HG02852 (cell line): ENCODE data around the gene CTSD.

ENCODE experiments used
- ATAC-seq: cut with Tn5 transposase; IDR thresholded peaks from one replicate; pipeline ENCODE4 v1.9.1; 2021; ENCODE audit warnings: mild to moderate bottlenecking, moderate library complexity; ENCODE audit not compliant: unreplicated experiment

The CTSD gene

DNA sequence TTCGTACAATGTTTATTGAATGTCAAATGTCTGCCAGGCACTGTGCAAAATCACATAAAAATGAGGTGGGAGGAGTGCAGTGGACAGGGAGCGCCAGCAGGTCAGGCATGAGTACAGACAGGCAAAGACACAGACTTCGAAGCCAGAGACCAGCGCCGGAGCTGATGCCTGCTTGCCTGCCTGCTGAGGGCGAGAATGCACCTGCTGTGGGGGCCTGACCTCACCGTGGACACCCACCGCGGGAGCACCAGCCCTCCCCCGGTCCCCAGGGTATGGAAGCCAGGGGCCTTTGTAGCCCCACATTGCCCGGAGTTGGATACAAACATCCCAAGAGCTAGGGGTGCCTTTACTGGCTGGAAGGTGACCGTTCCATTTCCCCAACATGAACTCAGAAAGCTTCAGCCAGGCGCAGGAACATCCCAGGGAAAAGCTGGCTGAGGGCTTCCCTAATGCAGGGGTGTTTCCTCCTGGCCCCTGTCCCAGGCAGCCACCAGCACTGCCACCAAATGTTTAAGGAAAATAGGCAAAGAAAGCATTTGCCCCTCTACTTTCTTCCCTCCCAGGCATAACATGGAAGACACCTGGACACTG is 31.2 kb downstream of the CTSD start:
- no peak for ATAC-seq

DNA sequence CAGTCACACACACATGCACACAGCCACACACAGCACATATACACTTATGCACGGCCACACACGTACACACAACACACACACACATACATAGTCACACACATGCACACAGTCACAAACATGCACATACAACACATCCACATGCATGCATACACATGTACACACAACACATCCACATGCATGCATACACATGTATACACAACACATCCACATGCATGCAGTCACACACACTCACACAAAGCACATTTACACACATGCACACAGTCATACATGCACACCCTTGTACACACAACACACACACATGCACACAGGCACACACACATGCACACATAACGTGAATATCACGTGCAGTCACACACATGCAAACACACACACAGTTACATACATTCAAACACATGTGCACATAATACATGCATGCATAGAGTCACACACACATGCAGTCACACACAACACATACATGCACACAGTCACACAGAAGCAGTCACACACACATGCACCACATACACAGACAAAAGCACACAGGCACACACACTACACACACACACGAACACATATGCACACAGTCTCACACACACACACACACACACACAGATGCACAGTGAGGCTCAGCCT is 32.2 kb downstream of the CTSD start:
- ATAC-seq = no peak

DNA sequence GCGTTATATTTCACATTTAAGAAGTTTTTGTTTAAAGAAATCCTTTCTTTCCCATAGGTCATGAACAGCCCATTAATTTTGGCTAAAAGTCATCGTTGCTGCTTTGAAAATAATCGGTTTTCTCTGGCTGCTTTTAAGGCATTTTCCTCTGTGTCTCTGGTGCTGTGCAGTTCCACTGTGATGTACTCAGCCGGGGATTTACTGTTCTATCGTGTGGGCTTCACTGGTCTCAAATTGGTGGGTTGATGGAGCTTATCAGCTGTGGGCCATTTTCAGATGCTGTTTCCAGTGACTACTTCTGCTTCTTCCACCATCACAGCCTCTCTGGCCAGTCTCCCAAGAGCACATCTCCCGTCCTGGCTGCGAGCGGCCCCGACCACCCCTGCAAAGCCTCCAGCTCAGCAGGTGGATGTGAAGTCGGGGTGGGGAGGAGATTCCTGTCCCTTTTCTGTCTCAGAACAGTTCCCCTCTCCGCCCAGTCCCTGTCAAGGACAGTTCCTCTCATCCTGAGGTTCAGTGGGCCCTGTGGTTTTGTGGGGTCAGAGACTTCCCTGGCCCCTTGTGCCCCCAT is 33.6 kb downstream of the CTSD start:
- no peak for ATAC-seq

DNA sequence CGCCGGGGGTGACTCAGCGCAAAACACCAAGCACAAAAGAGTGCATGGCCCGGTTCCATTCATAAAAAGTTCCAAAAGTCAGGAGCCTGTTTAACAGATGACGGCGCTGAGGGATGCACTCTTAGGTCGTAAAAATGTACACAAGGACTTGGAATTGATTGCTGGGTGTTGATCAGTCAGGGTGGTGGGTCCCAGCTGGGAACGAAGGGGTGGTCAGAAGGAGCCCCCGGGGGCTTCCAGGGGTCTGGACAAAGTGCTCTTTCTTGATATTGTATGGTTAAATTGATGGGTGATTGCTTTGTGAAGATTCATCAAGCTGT is 34.1 kb downstream of the CTSD start:
- ATAC-seq = no peak

DNA sequence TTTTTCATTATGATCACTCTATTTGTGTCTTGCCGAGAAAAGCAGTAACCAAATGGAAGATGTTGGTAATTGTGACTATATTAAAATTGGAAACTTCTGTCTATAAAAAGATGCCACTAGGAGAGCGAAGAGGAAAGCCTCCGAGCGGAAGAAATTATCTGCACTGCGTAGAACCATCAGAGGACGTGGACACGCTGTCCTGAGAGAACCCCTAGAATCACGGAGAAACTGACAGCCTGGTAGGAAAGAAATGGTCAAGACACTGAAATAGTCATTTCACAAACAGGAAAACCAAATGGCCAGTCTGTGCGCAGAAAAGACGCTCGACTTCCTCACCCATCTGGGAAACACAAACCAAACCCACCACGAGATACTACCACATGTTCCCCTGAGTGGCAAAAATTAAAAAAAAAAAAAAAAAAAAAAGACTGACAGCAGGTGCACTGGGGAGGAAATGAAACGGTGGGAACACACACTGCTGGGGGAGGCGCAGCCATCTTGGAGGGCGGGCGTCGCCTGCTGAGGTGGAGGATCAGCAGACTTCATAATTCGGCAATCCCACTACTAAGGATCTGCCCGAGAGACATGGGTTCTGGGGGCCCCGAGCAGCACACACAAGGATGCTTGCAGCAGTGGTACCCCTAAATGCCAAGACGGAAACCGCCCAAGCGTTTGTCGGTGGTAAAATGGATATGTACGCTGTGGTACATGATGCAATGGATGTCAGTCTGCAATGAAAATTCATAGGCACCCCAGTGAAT is 34.6 kb downstream of the CTSD start:
- ATAC-seq = no peak

GRCh38 chr11:1728301-1728700 is 35.4 kb downstream of the CTSD start:
- ATAC-seq = no peak

DNA sequence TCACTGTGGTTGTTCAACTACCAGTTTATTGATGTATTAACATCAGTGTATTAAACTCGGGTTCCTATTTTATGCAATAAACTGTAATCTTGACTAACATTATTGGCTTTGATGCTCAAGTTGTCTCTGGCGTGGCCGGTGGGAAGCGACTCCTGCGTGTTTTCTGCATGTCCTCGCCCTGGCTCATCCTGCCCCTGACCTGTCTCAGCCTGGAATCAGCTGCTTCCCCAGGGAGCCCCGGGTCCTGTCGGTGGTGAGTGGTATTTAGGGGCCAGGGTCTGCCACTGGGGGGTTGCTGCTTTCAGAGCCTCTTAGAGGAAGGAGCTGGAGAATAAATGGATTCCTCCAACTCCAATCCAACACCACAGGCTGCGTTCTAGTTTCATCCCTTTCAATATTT is 35.9 kb downstream of the CTSD start:
- ATAC-seq = no peak

- no peak for ATAC-seq
Measured at GRCh38 chr11:1727096-1727690, 36.5 kb downstream of the CTSD start.

DNA sequence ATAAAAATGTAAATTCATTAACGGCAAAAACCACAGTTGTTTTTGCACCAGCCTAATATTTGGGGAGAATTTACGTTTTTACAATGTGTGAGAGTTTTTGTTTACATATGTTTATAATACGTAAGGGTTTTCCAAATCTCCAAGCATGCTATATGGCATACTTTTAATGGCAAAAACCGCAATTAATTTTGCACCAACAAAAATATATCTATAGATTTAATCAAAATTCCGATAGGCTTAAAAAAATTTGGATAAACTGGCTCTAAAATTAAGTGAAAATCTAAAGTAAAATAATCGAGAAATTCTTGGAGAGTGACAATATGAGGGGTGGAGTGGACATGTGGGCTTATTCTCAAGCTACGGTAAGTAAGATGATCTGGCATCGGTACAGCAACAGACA is 43.9 kb downstream of the CTSD start:
- ATAC-seq = no peak

DNA sequence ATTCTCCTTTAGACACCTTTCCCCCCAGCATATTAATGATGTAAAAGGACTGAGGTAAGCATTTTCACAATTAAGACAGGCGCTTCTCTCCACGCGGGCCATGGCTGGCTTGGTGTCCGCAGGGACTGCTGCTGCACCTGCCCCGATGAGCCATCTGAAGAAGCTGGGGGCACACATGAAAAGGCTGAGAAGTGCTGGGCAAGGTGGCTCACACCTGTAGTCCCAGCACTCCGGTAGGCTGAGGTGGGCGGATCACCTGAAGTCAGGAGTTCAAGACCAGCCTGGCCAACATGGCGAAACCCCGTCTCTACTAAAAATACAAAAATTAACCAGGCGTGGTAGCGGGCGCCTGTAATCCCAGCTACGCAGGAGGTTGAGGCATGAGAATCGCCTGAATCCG is 45.4 kb downstream of the CTSD start:
- no peak for ATAC-seq

DNA sequence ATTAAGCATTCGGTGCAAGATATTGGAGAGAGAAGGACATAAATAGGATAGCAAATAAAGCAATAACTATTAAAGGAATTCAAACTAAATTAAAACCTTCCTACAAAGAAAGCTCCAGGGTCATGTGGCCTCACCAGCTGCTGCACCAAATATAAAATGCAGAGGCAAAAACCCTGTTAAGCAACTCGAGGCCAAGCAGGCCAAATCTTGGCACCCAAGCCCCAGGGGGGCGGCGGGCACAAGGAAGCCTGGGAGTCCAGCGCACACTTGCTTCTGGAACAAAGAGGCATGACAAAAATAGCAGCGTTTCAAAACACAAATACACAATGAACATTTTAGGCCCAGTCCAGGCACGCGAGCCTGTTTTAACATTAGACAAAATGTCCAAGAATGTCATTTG is 46.0 kb downstream of the CTSD start:
- no peak for ATAC-seq

GRCh38 chr11:1714908-1715885 is 48.5 kb downstream of the CTSD start:
- ATAC-seq = no peak

GRCh38 chr11:1708716-1709115 is 55.0 kb downstream of the CTSD start:
- no peak for ATAC-seq

- no peak for ATAC-seq
Measured at GRCh38 chr11:1707751-1708150, 56.0 kb downstream of the CTSD start.

DNA sequence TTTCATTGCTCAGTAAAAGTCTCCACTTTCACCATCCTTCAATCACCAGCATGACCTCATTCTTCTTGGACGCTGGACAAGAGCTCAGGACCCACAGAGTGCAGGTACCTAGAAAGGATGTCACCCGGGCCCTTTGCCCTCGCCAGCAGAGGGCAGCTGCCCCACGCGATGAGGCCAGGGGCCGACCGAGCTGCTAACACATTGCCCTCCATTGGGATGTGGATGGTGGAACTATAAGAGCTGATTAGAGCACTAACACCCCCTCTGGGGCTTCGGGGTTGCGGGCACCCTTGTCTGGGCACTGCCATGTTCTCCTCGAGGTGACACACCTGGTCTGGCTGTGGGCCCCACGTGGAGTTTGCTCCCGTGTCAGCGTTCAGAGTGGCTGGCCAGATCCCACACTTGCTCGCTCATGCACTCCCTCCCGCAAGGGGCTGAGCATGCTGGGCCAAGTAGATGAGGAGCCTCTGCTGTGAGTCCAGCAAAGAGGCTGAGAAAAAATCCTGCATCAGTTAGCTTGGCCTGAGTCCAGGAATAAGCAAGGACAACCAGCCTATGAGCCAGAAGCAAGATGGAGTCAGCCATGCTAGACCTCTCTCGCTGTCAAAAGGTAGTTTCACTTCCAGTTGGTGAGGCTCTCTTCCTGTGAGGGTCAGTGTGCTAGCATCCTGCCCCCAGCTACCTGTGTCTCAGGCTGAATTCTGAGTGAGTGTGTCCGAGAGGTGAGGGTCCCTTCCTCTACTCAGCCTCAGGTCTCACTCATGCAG is 56.9 kb downstream of the CTSD start:
- ATAC-seq = no peak

GRCh38 chr11:1705126-1706052 is 58.3 kb downstream of the CTSD start:
- no peak for ATAC-seq

GRCh38 chr11:1703146-1703545 is 60.6 kb downstream of the CTSD start:
- no peak for ATAC-seq
